Vagina (tissue), 2 donors: Measurements from ENCODE around the gene NPPA.

Experiments
- POLR2A ChIP-seq, 2 donors: fragments of 450-650 bp; IDR thresholded peaks; one replicate each; pipeline ENCODE4 v1.6.1; 2017; ENCODE audit warnings: antibody characterized with exemption in 2 of 2, mild to moderate bottlenecking in 2 of 2, moderate library complexity in 2 of 2
- POLR2AphosphoS5 ChIP-seq, 2 donors: sonication (generic); formaldehyde crosslinking; IDR thresholded peaks; one replicate each; pipeline ENCODE4 v1.9.0; 2017; ENCODE audit warnings: antibody characterized with exemption in 2 of 2, mild to moderate bottlenecking in 2 of 2, low read depth in 1 of 2; ENCODE audit not compliant: insufficient read depth in 1 of 2
- TF ChIP-seq, protein P1 (sequence below), 3 experiments: fragments of 450-650 bp in 2 of 3; fragments of 200-600 bp in 1 of 3; sonication (generic) in 1 of 3; IDR thresholded peaks; one replicate each; pipeline ENCODE4 v1.5.1; 2017 to 2019; ENCODE audit warnings: antibody characterized with exemption in 3 of 3, mild to moderate bottlenecking in 2 of 3, moderate library complexity in 2 of 3

DNA sequence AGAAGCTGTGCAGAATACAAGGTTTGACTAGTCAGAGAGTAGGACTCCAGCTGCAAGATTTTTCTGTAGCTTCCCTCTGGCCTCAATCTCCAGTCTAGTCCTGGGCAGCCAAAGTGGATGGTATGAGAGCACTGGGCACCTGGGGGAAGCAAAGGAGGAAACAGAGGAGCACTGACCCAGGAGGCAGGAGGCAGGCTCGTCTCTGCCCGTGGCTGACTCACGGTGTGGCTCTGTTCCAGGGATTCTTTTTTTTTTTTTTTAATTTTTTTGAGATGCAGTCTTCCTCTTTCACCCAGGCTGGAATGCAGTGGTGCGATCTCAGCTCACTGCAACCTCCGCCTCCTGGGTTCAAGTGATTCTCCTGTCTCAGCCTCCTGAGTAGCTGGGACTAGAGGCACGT, 15.3 kb upstream of the NPPA start:
- TF ChIP-seq, protein P1, sequence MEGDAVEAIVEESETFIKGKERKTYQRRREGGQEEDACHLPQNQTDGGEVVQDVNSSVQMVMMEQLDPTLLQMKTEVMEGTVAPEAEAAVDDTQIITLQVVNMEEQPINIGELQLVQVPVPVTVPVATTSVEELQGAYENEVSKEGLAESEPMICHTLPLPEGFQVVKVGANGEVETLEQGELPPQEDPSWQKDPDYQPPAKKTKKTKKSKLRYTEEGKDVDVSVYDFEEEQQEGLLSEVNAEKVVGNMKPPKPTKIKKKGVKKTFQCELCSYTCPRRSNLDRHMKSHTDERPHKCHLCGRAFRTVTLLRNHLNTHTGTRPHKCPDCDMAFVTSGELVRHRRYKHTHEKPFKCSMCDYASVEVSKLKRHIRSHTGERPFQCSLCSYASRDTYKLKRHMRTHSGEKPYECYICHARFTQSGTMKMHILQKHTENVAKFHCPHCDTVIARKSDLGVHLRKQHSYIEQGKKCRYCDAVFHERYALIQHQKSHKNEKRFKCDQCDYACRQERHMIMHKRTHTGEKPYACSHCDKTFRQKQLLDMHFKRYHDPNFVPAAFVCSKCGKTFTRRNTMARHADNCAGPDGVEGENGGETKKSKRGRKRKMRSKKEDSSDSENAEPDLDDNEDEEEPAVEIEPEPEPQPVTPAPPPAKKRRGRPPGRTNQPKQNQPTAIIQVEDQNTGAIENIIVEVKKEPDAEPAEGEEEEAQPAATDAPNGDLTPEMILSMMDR (IDR thresholded peaks at IDR 0.05), result no peak
- TF ChIP-seq POLR2A (IDR thresholded peaks at IDR 0.05) (no peak), POLR2AphosphoS5 (IDR thresholded peaks at IDR 0.05; ENCODE audit: insufficient read depth in 1 of 2, low read depth in 1 of 2) (no peak)
